Progenitor cell of endocrine pancreas (in vitro differentiated cells): ENCODE measurements around the gene SPEG. TPM values are rescaled to one million over a fixed set of nuclear protein-coding genes. Genes with fewer than 3 reads are reported as not detected.

Experiments
- DNase-seq: peaks from one replicate; pipeline ENCODE4 v3.0.0; 2021; ENCODE audit warnings: low spot score; ENCODE audit not compliant: unreplicated experiment
- H3K27ac Mint-ChIP-seq: 2 replicates; pipeline ENCODE4 v1.8.0; 2021; ENCODE audit warnings: mild to moderate bottlenecking, moderate library complexity, mixed read lengths
- H3K27me3 Mint-ChIP-seq: 2 replicates; pipeline ENCODE4 v1.8.0; 2021; ENCODE audit warnings: mixed read lengths
- H3K36me3 Mint-ChIP-seq: 2 replicates; pipeline ENCODE4 v1.8.0; 2022; ENCODE audit warnings: mixed read lengths; ENCODE audit not compliant: insufficient read depth
- H3K4me1 Mint-ChIP-seq: 2 replicates; pipeline ENCODE4 v1.8.0; 2021; ENCODE audit warnings: low read depth, mixed read lengths
- H3K4me3 Mint-ChIP-seq: 2 replicates; pipeline ENCODE4 v1.8.0; 2021; ENCODE audit warnings: low read depth, mild to moderate bottlenecking, moderate library complexity, mixed read lengths
- H3K9me3 Mint-ChIP-seq: 2 replicates; pipeline ENCODE4 v1.8.0; 2021; ENCODE audit warnings: low read depth, mixed read lengths
- total RNA-seq: library from RNA; stranded (reverse); gene quantifications from 2 replicates; pipeline ENCODE4 v1.2.1, GENCODE V29; 2021
- TF ChIP-seq, protein P1 (sequence below): fragments of 200-600 bp; sonication (generic); IDR thresholded peaks from one replicate; pipeline ENCODE4 v1.5.0; 2021; ENCODE audit warnings: antibody characterized with exemption, mild to moderate bottlenecking; ENCODE audit not compliant: unreplicated experiment

SPEG gene
- total RNA-seq, 1 donor from 2014 or later = 15.1 TPM

DNA sequence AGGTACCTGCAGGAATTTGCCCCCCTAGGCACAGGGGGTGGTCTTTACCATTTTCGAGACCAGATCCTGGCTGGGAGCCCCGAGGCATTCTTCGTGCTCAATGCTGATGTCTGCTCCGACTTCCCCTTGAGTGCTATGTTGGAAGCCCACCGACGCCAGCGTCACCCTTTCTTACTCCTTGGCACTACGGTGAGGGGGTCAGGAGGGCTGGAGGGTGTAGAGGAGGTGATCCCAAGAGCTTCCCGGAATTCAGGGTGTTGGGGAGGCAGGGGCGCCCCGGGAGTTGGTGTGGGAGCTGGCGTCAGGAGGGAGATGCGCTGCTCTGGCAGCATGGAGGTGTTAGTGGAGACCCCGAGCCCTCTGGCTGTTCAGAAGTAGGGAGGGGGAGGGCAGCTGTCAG, 67.2 kb downstream of the SPEG start:
- H3K36me3 Mint-ChIP-seq = peaks cover 4% of the 10 kb centered on the region
- peaks cover 16% of the 10 kb centered on the region for H3K4me1 Mint-ChIP-seq
- TF ChIP-seq, protein P1, sequence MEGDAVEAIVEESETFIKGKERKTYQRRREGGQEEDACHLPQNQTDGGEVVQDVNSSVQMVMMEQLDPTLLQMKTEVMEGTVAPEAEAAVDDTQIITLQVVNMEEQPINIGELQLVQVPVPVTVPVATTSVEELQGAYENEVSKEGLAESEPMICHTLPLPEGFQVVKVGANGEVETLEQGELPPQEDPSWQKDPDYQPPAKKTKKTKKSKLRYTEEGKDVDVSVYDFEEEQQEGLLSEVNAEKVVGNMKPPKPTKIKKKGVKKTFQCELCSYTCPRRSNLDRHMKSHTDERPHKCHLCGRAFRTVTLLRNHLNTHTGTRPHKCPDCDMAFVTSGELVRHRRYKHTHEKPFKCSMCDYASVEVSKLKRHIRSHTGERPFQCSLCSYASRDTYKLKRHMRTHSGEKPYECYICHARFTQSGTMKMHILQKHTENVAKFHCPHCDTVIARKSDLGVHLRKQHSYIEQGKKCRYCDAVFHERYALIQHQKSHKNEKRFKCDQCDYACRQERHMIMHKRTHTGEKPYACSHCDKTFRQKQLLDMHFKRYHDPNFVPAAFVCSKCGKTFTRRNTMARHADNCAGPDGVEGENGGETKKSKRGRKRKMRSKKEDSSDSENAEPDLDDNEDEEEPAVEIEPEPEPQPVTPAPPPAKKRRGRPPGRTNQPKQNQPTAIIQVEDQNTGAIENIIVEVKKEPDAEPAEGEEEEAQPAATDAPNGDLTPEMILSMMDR = no peak
- H3K4me3 Mint-ChIP-seq = no peak overlapping the region
- peaks cover 13% of the 10 kb centered on the region for H3K27me3 Mint-ChIP-seq
- H3K27ac Mint-ChIP-seq = no peak overlapping the region
- H3K9me3 Mint-ChIP-seq = no peaks in the 10 kb centered on the region
- DNase-seq = no peak

DNA sequence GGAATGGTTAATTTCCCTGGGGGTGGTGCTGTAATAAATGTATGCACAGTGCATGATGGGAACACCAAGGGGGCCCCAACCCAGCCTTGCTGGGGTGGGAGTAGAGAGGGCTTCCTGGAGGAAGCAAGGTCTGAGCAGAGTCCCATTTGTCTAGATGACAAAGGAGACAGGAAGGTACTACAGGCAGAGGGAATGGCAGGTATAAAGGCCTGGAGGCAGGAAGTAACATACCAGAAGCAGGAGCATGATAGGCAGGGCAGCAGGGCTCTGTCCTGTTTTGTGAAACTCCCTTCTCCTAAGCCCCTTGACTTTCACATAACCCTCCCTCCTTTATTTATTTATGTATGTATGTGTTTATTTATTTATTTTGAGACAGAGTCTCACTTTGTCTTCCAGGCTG, 68.0 kb downstream of the SPEG start:
- Mint-ChIP-seq H3K27ac (no peak overlapping the region), H3K9me3 (no peaks in the 10 kb centered on the region), H3K36me3 (peaks cover 4% of the 10 kb centered on the region), H3K4me1 (peaks cover 16% of the 10 kb centered on the region), H3K4me3 (no peak overlapping the region), H3K27me3 (peaks cover 7% of the 10 kb centered on the region)
- DNase-seq = no peak
- TF ChIP-seq, protein P1 = no peak

DNA sequence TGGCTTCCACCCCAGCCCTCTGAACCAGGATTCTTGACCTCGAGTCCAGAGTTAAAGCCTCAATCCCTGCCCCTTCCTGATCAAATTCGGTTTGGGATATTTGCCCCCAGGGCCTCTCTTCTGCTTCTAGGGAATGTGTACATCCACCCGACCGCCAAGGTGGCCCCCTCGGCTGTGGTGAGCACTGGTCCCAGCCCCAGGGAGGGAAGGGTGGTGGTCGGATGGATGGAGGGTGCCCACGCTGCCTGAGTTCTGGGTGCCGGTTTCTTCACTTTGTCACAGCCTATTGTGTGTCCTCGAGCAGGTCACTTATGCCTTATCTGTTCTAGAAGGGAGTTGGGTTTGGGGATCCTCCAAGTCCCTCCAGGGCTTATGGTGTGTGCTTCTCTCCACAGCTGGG, 70.9 kb downstream of the SPEG start:
- Mint-ChIP-seq H3K27ac (no peak overlapping the region), H3K36me3 (peaks cover 4% of the 10 kb centered on the region), H3K4me1 (peaks cover 10% of the 10 kb centered on the region), H3K27me3 (peaks cover 6% of the 10 kb centered on the region), H3K4me3 (no peak overlapping the region), H3K9me3 (no peaks in the 10 kb centered on the region)
- DNase-seq = no peak
- TF ChIP-seq, protein P1 = no peak

DNA sequence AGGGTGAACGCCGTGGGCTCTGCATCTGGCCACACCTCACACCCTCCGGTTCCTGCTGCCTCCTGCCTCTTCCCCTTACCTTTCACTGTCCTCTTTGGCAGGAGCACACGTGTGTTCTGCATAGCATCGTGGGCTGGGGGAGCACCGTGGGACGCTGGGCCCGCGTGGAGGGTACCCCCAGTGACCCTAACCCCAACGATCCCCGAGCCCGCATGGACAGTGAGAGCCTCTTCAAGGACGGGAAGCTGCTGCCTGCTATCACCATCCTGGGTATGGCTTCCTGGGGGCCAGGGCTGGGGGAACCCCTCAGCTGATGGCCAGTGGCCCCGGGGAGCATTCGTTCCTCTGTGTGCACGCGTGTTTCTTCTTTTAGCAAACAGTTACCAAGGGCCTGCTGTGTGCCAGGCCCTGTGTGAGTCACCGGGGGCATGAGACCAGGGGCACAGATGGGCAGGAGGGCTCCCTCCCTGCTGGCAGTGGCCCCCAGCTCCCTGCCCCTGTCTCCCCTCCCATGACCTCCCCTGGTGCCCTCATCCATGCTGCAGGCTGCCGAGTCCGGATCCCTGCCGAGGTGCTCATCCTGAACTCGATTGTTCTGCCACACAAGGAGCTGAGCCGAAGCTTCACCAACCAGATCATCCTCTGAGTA, 71.6 kb downstream of the SPEG start:
- TF ChIP-seq, protein P1 = no peak
- Mint-ChIP-seq H3K4me3 (no peak overlapping the region), H3K4me1 (peaks cover 11% of the 10 kb centered on the region), H3K9me3 (no peaks in the 10 kb centered on the region), H3K36me3 (peaks cover 4% of the 10 kb centered on the region), H3K27me3 (peaks cover 6% of the 10 kb centered on the region), H3K27ac (no peak overlapping the region)
- DNase-seq = no peak

DNA sequence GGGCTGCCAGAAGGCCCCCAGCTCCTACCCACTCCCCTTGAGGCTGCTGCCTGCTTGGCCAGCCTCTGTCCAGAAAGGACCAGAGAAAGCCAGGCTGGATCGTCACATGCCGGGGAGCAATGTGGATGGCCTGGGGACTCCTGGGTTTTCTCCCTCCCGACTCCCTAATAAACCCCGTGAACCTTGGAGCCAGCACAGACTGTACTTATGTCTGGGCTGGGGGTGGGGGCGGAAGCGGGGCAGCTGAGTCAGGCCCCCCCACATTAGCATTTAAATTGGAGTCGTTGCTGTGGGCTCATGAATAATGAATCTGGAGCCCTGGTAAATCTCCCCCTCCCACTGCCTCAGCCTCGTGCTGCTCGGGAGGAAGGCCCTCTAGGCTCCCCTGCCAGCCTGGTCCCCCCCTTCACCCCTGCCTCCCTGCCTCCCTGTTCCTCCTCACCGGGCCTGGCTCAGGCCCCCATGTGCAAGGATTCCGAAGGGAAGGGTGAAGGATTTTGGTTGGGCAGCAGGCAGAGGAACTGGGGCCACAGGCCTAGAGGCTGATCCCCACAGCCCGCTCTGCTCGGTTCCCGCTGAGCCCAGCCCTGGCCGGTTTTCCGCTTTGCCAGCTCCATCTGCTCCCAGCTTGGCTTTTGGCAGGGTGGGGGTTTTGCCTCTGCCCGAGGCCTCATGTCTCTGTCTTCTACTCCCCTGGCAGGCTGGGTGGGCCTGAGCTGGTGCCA, 72.3 kb downstream of the SPEG start:
- Mint-ChIP-seq H3K27ac (no peak overlapping the region), H3K4me3 (no peak overlapping the region), H3K4me1 (peaks cover 14% of the 10 kb centered on the region), H3K36me3 (peaks cover 4% of the 10 kb centered on the region), H3K9me3 (no peaks in the 10 kb centered on the region), H3K27me3 (peaks cover 6% of the 10 kb centered on the region)
- TF ChIP-seq, protein P1 = no peak
- DNase-seq = no peak
